HepG2 (cell line): ENCODE results near the gene GDF7. TPM values are rescaled to one million over a fixed set of nuclear protein-coding genes. Genes with fewer than 3 reads are reported as not detected.
A peak's percentile ranks its signal among the peaks of the same experiment; 100 is the strongest.

ENCODE experiments used
- NR2F2 ChIP-seq: IDR thresholded peaks from 2 replicates; pipeline ENCODE4 v1.6.1; 2012; ENCODE audit warnings: low read depth, inconsistent platforms, borderline replicate concordance
- SAP130 ChIP-seq: IDR thresholded peaks from 2 replicates; pipeline ENCODE4 v1.6.1; 2016; ENCODE audit warnings: low read depth
- SMC3 ChIP-seq: IDR thresholded peaks from 2 replicates; pipeline ENCODE4 v1.6.1; 2011; ENCODE audit warnings: low read length, improper control_type of control experiment
- SOX6 ChIP-seq, 2 experiments: fragments of 450-650 bp in 1 of 2; sonication (generic) in 1 of 2; formaldehyde crosslinking in 1 of 2; IDR thresholded peaks; 2 replicates each; pipeline versions ENCODE4 v1.4.0 to v1.6.1; 2017 to 2020; ENCODE audit warnings: antibody characterized with exemption in 1 of 2, mild to moderate bottlenecking in 1 of 2, missing genetic modification reagents in 1 of 2
- ZNF10 ChIP-seq: sonication (generic); formaldehyde crosslinking; IDR thresholded peaks from 2 replicates; pipeline ENCODE4 v1.4.0; 2020; ENCODE audit warnings: mild to moderate bottlenecking, low read depth, missing genetic modification reagents, borderline replicate concordance
- ZNF337 ChIP-seq: sonication (generic); formaldehyde crosslinking; IDR thresholded peaks from 2 replicates; pipeline ENCODE4 v1.5.1; 2020; ENCODE audit warnings: missing genetic modification reagents, low read depth, mild to moderate bottlenecking, borderline replicate concordance
- ZNF530 ChIP-seq: sonication (generic); formaldehyde crosslinking; IDR thresholded peaks from 2 replicates; pipeline ENCODE4 v1.5.0; 2020; ENCODE audit warnings: low read depth, mild to moderate bottlenecking, missing genetic modification reagents
- ZNF577 ChIP-seq: sonication (generic); formaldehyde crosslinking; IDR thresholded peaks from 2 replicates; pipeline ENCODE4 v1.4.0; 2020; ENCODE audit warnings: mild to moderate bottlenecking, low read depth, missing genetic modification reagents, borderline replicate concordance
- ZNF674 ChIP-seq: sonication (generic); formaldehyde crosslinking; IDR thresholded peaks from 2 replicates; pipeline ENCODE4 v1.5.0; 2020; ENCODE audit warnings: low read depth, mild to moderate bottlenecking, missing genetic modification reagents
- ZNF7 ChIP-seq: IDR thresholded peaks from 2 replicates; pipeline ENCODE4 v1.6.1; 2016; ENCODE audit warnings: missing biosample characterization, missing genetic modification reagents
- ZSCAN29 ChIP-seq: sonication (generic); formaldehyde crosslinking; conservative IDR thresholded peaks from 2 replicates; pipeline ENCODE4 v1.4.0; 2020; ENCODE audit warnings: mild to moderate bottlenecking, missing genetic modification reagents
- polyA plus RNA-seq, 8 experiments: library from polyadenylated mRNA; depleted of rRNA in 3 of 8; stranded (reverse) in 7 of 8; unstranded in 1 of 8; fragments of >200 nt; fragmentation: Illumina TruSeq in 4 of 8; extraction: Trizol in 4 of 8; gene quantifications; 2 replicates each; pipeline versions ENCODE4 v1.2.1 to v1.2.3, GENCODE V29; 2011 to 2016; ENCODE audit warnings: low read depth in 4 of 8, missing spikeins in 1 of 8, mixed read lengths in 1 of 8; ENCODE audit not compliant: insufficient read depth in 1 of 8
- total RNA-seq, 5 experiments: library from RNA; depleted of rRNA; stranded (reverse); fragments of >200 nt; fragmentation: Illumina TruSeq; extraction: Trizol; gene quantifications; 2 replicates each; pipeline ENCODE4 v1.2.3, GENCODE V29; 2016; ENCODE audit warnings: low read depth in 1 of 5
- TF ChIP-seq, protein P1 (sequence below): sonication (generic); formaldehyde crosslinking; IDR thresholded peaks from 2 replicates; pipeline ENCODE4 v1.9.0; 2021; ENCODE audit warnings: missing genetic modification reagents, mild to moderate bottlenecking, borderline replicate concordance
- TF ChIP-seq, protein P2 (sequence below): sonication (generic); formaldehyde crosslinking; IDR thresholded peaks from 2 replicates; pipeline ENCODE4 v1.8.1; 2023; ENCODE audit warnings: mild to moderate bottlenecking, missing genetic modification reagents
- TF ChIP-seq, protein P3 (sequence below): sonication (generic); formaldehyde crosslinking; IDR thresholded peaks from 2 replicates; pipeline ENCODE4 v1.8.0; 2022; ENCODE audit warnings: missing genetic modification reagents, mild to moderate bottlenecking, borderline replicate concordance
- TF ChIP-seq, protein P4 (sequence below): sonication (generic); formaldehyde crosslinking; IDR thresholded peaks from 2 replicates; pipeline ENCODE4 v1.4.0; 2020; ENCODE audit warnings: missing genetic modification reagents
- TF ChIP-seq, protein P5 (sequence below): sonication (generic); formaldehyde crosslinking; IDR thresholded peaks from 2 replicates; pipeline ENCODE4 v1.4.0; 2020; ENCODE audit warnings: missing genetic modification reagents

The GDF7 gene
- total and polyA plus RNA-seq, 2 of the 13 experiments (the other 11 are each of a cell fraction or from before 2014, with no cell fraction given), result 1.6 to 15.0 TPM

DNA sequence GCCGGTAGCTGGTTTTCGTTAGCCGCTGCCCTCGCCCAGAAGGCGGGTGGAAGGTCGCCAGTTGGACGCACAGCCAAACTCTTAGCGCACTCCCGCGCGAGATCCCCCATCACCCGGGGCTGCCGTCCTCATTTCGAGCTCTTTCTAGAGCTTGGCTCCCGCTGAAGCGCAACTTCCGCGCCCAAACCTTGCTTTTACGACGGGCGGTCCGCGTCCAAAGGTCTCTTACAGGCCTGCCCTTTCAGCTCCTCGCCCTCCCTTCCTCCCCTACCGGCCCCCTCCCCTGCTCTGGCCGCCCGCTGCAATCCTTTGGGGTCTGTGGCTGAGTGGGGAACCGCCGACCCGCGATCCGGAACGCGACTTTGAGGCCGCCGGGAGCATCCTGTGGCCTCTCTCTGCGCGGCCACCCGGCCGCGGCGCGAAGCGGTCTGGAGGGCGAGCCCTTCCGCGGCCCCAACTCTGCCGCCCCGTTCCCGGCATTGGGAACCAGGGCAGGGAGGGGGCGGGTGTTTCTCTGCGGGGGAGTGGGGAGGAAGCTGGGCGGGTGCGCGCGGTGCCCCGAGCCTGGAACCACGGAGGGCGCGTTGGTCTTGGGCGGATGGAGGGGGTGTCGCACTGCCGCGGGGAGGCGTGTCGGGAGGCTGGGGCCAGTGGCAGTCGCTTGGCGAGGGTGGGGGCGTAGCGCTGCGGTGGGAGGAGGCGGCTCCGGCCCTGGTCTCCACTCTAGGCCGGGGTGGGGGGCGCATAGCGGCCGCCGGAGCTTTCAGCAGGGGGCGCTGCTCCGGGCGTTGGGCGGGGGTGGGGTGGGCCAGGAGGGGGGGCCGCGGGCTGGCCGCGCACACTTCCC lies at the start of gene GDF7 (continued):
- TF ChIP-seq SOX6 (IDR thresholded peaks at IDR 0.05) (no peak), SOX6 (CRISPR knock-in tag; IDR thresholded peaks at IDR 0.05) (0 out of 2 replicates have a peak, but pooled peaks have one; percentile 32), ZNF674 (CRISPR knock-in tag) (no peak), SMC3 (no peak), ZNF7 (CRISPR knock-in tag) (no peak), ZNF577 (CRISPR knock-in tag) (no peak), ZNF10 (CRISPR knock-in tag) (no peak), ZSCAN29 (CRISPR knock-in tag) (0 out of 2 replicates have a peak, but pooled peaks have one; percentile 51), ZNF337 (no peak), NR2F2 (no peak; the same call in 1 of the 2 replicates), ZNF530 (CRISPR knock-in tag) (no peak), SAP130 (peak; percentile 40; the same call in 1 of the 2 replicates)
- TF ChIP-seq, protein P1, sequence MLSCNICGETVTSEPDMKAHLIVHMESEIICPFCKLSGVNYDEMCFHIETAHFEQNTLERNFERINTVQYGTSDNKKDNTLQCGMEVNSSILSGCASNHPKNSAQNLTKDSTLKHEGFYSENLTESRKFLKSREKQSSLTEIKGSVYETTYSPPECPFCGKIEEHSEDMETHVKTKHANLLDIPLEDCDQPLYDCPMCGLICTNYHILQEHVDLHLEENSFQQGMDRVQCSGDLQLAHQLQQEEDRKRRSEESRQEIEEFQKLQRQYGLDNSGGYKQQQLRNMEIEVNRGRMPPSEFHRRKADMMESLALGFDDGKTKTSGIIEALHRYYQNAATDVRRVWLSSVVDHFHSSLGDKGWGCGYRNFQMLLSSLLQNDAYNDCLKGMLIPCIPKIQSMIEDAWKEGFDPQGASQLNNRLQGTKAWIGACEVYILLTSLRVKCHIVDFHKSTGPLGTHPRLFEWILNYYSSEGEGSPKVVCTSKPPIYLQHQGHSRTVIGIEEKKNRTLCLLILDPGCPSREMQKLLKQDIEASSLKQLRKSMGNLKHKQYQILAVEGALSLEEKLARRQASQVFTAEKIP, result no peak
- TF ChIP-seq, protein P2, sequence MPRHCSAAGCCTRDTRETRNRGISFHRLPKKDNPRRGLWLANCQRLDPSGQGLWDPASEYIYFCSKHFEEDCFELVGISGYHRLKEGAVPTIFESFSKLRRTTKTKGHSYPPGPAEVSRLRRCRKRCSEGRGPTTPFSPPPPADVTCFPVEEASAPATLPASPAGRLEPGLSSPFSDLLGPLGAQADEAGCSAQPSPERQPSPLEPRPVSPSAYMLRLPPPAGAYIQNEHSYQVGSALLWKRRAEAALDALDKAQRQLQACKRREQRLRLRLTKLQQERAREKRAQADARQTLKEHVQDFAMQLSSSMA (CRISPR knock-in tag), result no peak
- TF ChIP-seq, protein P3, sequence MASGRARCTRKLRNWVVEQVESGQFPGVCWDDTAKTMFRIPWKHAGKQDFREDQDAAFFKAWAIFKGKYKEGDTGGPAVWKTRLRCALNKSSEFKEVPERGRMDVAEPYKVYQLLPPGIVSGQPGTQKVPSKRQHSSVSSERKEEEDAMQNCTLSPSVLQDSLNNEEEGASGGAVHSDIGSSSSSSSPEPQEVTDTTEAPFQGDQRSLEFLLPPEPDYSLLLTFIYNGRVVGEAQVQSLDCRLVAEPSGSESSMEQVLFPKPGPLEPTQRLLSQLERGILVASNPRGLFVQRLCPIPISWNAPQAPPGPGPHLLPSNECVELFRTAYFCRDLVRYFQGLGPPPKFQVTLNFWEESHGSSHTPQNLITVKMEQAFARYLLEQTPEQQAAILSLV (CRISPR knock-in tag), result 0 out of 2 replicates have a peak, but pooled peaks have one; percentile 35
- TF ChIP-seq, protein P4, sequence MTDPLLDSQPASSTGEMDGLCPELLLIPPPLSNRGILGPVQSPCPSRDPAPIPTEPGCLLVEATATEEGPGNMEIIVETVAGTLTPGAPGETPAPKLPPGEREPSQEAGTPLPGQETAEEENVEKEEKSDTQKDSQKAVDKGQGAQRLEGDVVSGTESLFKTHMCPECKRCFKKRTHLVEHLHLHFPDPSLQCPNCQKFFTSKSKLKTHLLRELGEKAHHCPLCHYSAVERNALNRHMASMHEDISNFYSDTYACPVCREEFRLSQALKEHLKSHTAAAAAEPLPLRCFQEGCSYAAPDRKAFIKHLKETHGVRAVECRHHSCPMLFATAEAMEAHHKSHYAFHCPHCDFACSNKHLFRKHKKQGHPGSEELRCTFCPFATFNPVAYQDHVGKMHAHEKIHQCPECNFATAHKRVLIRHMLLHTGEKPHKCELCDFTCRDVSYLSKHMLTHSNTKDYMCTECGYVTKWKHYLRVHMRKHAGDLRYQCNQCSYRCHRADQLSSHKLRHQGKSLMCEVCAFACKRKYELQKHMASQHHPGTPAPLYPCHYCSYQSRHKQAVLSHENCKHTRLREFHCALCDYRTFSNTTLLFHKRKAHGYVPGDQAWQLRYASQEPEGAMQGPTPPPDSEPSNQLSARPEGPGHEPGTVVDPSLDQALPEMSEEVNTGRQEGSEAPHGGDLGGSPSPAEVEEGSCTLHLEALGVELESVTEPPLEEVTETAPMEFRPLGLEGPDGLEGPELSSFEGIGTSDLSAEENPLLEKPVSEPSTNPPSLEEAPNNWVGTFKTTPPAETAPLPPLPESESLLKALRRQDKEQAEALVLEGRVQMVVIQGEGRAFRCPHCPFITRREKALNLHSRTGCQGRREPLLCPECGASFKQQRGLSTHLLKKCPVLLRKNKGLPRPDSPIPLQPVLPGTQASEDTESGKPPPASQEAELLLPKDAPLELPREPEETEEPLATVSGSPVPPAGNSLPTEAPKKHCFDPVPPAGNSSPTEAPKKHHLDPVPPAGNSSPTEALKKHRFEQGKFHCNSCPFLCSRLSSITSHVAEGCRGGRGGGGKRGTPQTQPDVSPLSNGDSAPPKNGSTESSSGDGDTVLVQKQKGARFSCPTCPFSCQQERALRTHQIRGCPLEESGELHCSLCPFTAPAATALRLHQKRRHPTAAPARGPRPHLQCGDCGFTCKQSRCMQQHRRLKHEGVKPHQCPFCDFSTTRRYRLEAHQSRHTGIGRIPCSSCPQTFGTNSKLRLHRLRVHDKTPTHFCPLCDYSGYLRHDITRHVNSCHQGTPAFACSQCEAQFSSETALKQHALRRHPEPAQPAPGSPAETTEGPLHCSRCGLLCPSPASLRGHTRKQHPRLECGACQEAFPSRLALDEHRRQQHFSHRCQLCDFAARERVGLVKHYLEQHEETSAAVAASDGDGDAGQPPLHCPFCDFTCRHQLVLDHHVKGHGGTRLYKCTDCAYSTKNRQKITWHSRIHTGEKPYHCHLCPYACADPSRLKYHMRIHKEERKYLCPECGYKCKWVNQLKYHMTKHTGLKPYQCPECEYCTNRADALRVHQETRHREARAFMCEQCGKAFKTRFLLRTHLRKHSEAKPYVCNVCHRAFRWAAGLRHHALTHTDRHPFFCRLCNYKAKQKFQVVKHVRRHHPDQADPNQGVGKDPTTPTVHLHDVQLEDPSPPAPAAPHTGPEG (CRISPR knock-in tag), result no peak; the same call in 1 of the 2 replicates
- TF ChIP-seq, protein P5, sequence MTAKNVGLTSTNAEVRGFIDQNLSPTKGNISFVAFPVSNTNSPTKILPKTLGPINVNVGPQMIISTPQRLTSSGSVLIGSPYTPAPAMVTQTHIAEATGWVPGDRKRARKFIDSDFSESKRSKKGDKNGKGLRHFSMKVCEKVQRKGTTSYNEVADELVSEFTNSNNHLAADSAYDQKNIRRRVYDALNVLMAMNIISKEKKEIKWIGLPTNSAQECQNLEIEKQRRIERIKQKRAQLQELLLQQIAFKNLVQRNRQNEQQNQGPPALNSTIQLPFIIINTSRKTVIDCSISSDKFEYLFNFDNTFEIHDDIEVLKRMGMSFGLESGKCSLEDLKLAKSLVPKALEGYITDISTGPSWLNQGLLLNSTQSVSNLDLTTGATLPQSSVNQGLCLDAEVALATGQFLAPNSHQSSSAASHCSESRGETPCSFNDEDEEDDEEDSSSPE (CRISPR knock-in tag), result peak; percentile 66; the same call in 1 of the 2 replicates
